Neural cell (in vitro differentiated cells): ENCODE measurements around the gene IL36B. TPM values are rescaled to one million over a fixed set of nuclear protein-coding genes. Genes with fewer than 3 reads are reported as not detected.

Source experiments
- H2AFZ ChIP-seq: fragments of 200-600, 300-800 bp; sonication (generic), shearing (Covaris generic); 2 replicates; pipeline ENCODE4 v1.6.0; 2014; ENCODE audit warnings: low read depth, mild to moderate bottlenecking, antibody characterized with exemption, low read length, moderate library complexity
- H3F3A ChIP-seq: fragments of 200-600 bp; shearing (Covaris generic); 2 replicates; pipeline ENCODE4 v1.6.1; 2016; ENCODE audit warnings: mild to moderate bottlenecking, moderate library complexity, mixed read lengths, antibody characterized with exemption, low read length; ENCODE audit not compliant: insufficient read depth, poor library complexity, severe bottlenecking
- H3K27ac ChIP-seq: fragments of 200-600, 300-800 bp; sonication (generic), shearing (Covaris generic); 2 replicates; pipeline ENCODE4 v1.5.1; 2014; ENCODE audit warnings: mild to moderate bottlenecking, low read length, moderate library complexity
- H3K27me3 ChIP-seq: fragments of 300-800, 200-600 bp; sonication (generic), shearing (Covaris generic); 2 replicates; pipeline ENCODE4 v1.6.0; 2014; ENCODE audit warnings: mild to moderate bottlenecking, low read depth, low read length, moderate library complexity; ENCODE audit not compliant: insufficient read depth
- H3K36me3 ChIP-seq: fragments of 300-800, 200-600 bp; sonication (generic), shearing (Covaris generic); 2 replicates; pipeline ENCODE4 v1.5.1; 2014; ENCODE audit warnings: mild to moderate bottlenecking, antibody characterized with exemption, low read length, moderate library complexity; ENCODE audit not compliant: insufficient read depth
- H3K4me2 ChIP-seq: fragments of 300-800, 200-600 bp; sonication (generic), shearing (Covaris generic); 2 replicates; pipeline ENCODE4 v1.6.0; 2014; ENCODE audit warnings: mild to moderate bottlenecking, low read length
- H3K4me3 ChIP-seq: fragments of 300-800, 200-600 bp; sonication (generic), shearing (Covaris generic); 2 replicates; pipeline ENCODE4 v1.5.1; 2014; ENCODE audit warnings: mild to moderate bottlenecking, low read length, moderate library complexity
- H3K79me2 ChIP-seq: fragments of 200-600 bp; shearing (Covaris generic); replicated peaks from 2 replicates; pipeline ENCODE4 v1.6.0; 2014; ENCODE audit warnings: mild to moderate bottlenecking, low read length, moderate library complexity; ENCODE audit not compliant: insufficient read depth
- H3K9ac ChIP-seq: fragments of 300-800, 200-600 bp; sonication (generic), shearing (Covaris generic); 2 replicates; pipeline ENCODE4 v1.6.1; 2016; ENCODE audit warnings: mild to moderate bottlenecking, low read length, mixed read lengths
- H3K9me2 ChIP-seq: fragments of 200-600 bp; shearing (Covaris generic); 2 replicates; pipeline ENCODE4 v1.6.1; 2016; ENCODE audit warnings: mild to moderate bottlenecking, low read length, mixed read lengths; ENCODE audit not compliant: insufficient read depth
- H3K9me3 ChIP-seq: fragments of 200-600, 300-800 bp; sonication (generic), shearing (Covaris generic); 2 replicates; pipeline ENCODE4 v1.6.1; 2016; ENCODE audit warnings: mild to moderate bottlenecking, mixed run types, low read length, moderate library complexity, mixed read lengths
- H4K20me1 ChIP-seq: fragments of 200-600 bp; shearing (Covaris generic); 2 replicates; pipeline ENCODE4 v1.6.1; 2016; ENCODE audit warnings: mild to moderate bottlenecking, mixed run types; ENCODE audit not compliant: insufficient read depth
- EP300 ChIP-seq: fragments of 450-650 bp; conservative IDR thresholded peaks from 2 replicates; pipeline ENCODE4 v1.6.1; 2014; ENCODE audit warnings: antibody characterized with exemption, mild to moderate bottlenecking, moderate library complexity; ENCODE audit not compliant: poor library complexity, severe bottlenecking
- EZH2 ChIP-seq: fragments of 200-600, 300-800 bp; shearing (Covaris generic), sonication (generic); IDR thresholded peaks from 2 replicates; pipeline ENCODE4 v1.6.1; 2014; ENCODE audit warnings: antibody characterized with exemption, low read length, borderline replicate concordance, mild to moderate bottlenecking; ENCODE audit not compliant: insufficient read depth, poor library complexity, severe bottlenecking
- MXI1 ChIP-seq: fragments of 450-650 bp; conservative IDR thresholded peaks from 2 replicates; pipeline ENCODE4 v1.6.1; 2014; ENCODE audit warnings: antibody characterized with exemption, mild to moderate bottlenecking; ENCODE audit not compliant: poor library complexity, severe bottlenecking
- POLR2AphosphoS5 ChIP-seq: IDR thresholded peaks from 2 replicates; pipeline ENCODE4 v1.6.1; 2012
- RAD21 ChIP-seq: fragments of 450-650 bp; conservative IDR thresholded peaks from 2 replicates; pipeline ENCODE4 v1.6.1; 2014; ENCODE audit warnings: antibody characterized with exemption, mild to moderate bottlenecking, moderate library complexity
- SMC3 ChIP-seq: fragments of 450-650 bp; conservative IDR thresholded peaks from 2 replicates; pipeline ENCODE4 v1.6.1; 2014; ENCODE audit warnings: antibody characterized with exemption, mild to moderate bottlenecking, moderate library complexity; ENCODE audit not compliant: poor library complexity
- TAF1 ChIP-seq: IDR thresholded peaks from 2 replicates; pipeline ENCODE4 v1.6.1; 2012; ENCODE audit warnings: low read depth
- polyA plus RNA-seq: library from polyadenylated mRNA; depleted of rRNA; stranded (reverse); fragments of >200 nt; gene quantifications from 2 replicates; pipeline ENCODE4 v1.2.3, GENCODE V29; 2014
- small RNA-seq, 3 experiments: library from RNA; depleted of rRNA; stranded (forward); fragments of <200 nt; gene quantifications; one replicate each; pipeline ENCODE3, GENCODE V24; 2012
- TF ChIP-seq, protein P1 (sequence below): fragments of 450-650 bp; IDR thresholded peaks from 2 replicates; pipeline ENCODE4 v1.5.1; 2014; ENCODE audit warnings: antibody characterized with exemption, mild to moderate bottlenecking, moderate library complexity; ENCODE audit not compliant: poor library complexity, severe bottlenecking
- TF ChIP-seq, protein P2 (sequence below): IDR thresholded peaks from 2 replicates; pipeline ENCODE4 v1.6.1; 2012; ENCODE audit warnings: borderline replicate concordance

IL36B gene
- polyA plus RNA-seq, 1 donor from 2014 or later = not detected

DNA sequence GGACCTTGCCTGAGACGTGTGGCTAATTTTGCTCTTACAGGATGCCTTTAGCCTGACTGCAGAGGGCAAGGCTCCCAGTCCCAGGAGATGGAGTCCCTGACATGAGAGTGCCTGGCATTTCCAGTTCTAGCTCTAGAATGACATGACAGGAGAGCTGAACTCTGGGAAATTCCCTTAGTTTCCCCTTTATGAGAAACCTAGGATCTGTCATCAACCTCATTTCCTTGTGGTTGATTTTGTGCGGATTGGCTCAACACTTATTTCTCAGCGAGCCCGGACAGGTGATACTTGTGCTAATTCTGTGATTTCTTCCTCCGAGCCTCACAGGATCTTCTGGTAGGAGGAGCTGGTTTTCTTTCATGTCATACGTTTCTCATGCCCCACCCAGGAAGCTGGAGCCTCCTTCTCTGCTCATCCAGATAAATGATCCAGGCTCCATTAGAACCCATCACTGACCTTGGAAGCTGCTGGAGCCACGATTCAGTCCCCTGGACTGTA lies 75.1 kb downstream of the IL36B start, which contains the start of gene IL36G:
TSS of gene IL36G (plus strand) at position 448 of the 498 bp plus-strand sequence. CDS start 633 bp downstream, outside the sequence.
- Histone ChIP-seq H3K27ac (no peak within 1 kb of the TSS), H2AFZ (no peak within 1 kb of the TSS), H3K27me3 (no peaks in the 10 kb centered on the region), H3K9ac (no peak within 1 kb of the TSS), H3K9me2 (no peaks in the 10 kb centered on the region), H3K4me3 (no peak within 1 kb of the TSS), H3K4me2 (no peak within 1 kb of the TSS), H3K9me3 (no peaks in the 10 kb centered on the region), H3K79me2 (no peaks in the 10 kb centered on the region), H3K36me3 (no peaks in the 10 kb centered on the region), H3F3A (no peaks in the 10 kb centered on the region), H4K20me1 (no peaks in the 10 kb centered on the region)
- TF ChIP-seq TAF1 (no peak), MXI1 (no peak), RAD21 (no peak), POLR2AphosphoS5 (no peak), EZH2 (no peak), EP300 (no peak), SMC3 (no peak)
- TF ChIP-seq, protein P1, sequence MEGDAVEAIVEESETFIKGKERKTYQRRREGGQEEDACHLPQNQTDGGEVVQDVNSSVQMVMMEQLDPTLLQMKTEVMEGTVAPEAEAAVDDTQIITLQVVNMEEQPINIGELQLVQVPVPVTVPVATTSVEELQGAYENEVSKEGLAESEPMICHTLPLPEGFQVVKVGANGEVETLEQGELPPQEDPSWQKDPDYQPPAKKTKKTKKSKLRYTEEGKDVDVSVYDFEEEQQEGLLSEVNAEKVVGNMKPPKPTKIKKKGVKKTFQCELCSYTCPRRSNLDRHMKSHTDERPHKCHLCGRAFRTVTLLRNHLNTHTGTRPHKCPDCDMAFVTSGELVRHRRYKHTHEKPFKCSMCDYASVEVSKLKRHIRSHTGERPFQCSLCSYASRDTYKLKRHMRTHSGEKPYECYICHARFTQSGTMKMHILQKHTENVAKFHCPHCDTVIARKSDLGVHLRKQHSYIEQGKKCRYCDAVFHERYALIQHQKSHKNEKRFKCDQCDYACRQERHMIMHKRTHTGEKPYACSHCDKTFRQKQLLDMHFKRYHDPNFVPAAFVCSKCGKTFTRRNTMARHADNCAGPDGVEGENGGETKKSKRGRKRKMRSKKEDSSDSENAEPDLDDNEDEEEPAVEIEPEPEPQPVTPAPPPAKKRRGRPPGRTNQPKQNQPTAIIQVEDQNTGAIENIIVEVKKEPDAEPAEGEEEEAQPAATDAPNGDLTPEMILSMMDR = no peak
- TF ChIP-seq, protein P2, sequence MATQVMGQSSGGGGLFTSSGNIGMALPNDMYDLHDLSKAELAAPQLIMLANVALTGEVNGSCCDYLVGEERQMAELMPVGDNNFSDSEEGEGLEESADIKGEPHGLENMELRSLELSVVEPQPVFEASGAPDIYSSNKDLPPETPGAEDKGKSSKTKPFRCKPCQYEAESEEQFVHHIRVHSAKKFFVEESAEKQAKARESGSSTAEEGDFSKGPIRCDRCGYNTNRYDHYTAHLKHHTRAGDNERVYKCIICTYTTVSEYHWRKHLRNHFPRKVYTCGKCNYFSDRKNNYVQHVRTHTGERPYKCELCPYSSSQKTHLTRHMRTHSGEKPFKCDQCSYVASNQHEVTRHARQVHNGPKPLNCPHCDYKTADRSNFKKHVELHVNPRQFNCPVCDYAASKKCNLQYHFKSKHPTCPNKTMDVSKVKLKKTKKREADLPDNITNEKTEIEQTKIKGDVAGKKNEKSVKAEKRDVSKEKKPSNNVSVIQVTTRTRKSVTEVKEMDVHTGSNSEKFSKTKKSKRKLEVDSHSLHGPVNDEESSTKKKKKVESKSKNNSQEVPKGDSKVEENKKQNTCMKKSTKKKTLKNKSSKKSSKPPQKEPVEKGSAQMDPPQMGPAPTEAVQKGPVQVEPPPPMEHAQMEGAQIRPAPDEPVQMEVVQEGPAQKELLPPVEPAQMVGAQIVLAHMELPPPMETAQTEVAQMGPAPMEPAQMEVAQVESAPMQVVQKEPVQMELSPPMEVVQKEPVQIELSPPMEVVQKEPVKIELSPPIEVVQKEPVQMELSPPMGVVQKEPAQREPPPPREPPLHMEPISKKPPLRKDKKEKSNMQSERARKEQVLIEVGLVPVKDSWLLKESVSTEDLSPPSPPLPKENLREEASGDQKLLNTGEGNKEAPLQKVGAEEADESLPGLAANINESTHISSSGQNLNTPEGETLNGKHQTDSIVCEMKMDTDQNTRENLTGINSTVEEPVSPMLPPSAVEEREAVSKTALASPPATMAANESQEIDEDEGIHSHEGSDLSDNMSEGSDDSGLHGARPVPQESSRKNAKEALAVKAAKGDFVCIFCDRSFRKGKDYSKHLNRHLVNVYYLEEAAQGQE = no peak

Small RNA genes within 50 kb of the gene (small RNA-seq; reads per million reads assigned to genes)
- gene HMGN2P23 = 0 reads per million in 3 experiments
- 0.03 to 4.5 (median 0.06) reads per million in 3 experiments for gene RNU6-1180P

Other genes with a start within 250 kb of the IL36B start
- gene IL1B, start 216.1 kb downstream of the IL36B start, polyA plus RNA-seq = not detected in 2 replicates
- not detected in 2 replicates for gene IL37, start 141.7 kb downstream of the IL36B start, polyA plus RNA-seq
- not detected in 2 replicates for gene IL36G, start 74.9 kb downstream of the IL36B start, polyA plus RNA-seq
- not detected in 2 replicates for gene IL36A, start 47.4 kb downstream of the IL36B start, polyA plus RNA-seq
- not detected in 2 replicates for gene IL36RN, start 6.3 kb upstream of the IL36B start, polyA plus RNA-seq
- gene IL1F10, start 15.1 kb upstream of the IL36B start, polyA plus RNA-seq = not detected in 2 replicates
- not detected in 2 replicates for gene IL1RN, start 74.7 kb upstream of the IL36B start, polyA plus RNA-seq
- 0.30 and 0.67 TPM in 2 replicates for gene PSD4, start 121.1 kb upstream of the IL36B start, polyA plus RNA-seq
- not detected in 2 replicates for gene PAX8, start 226.1 kb upstream of the IL36B start, polyA plus RNA-seq